ENCODE results near the gene DNAH10.

Gene DNAH10

GRCh38 chr12:123854232-123854631 lies 92.1 kb downstream of the DNAH10 start:
- peaks cover 15% of the 10 kb centered on the region for H3K27me3 Mint-ChIP-seq (ENCODE audit: low read depth)
- H3K27ac Mint-ChIP-seq: no peak overlapping the region
- no peak for TF ChIP-seq CTCF (IDR thresholded peaks at IDR 0.05; ENCODE audit: unreplicated experiment in 3 of 3)
- H3K9me3 Mint-ChIP-seq: no peaks in the 10 kb centered on the region
- H3K4me3 Mint-ChIP-seq: no peak overlapping the region
- no peaks in the 10 kb centered on the region for H3K36me3 Mint-ChIP-seq (ENCODE audit: low read depth)
- H3K4me1 Mint-ChIP-seq: peaks cover 10% of the 10 kb centered on the region

GRCh38 chr12:123854918-123855317 lies 92.8 kb downstream of the DNAH10 start:
- Mint-ChIP-seq H3K27ac (no peak overlapping the region), H3K9me3 (no peaks in the 10 kb centered on the region), H3K4me3 (no peak overlapping the region), H3K4me1 (peaks cover 3% of the 10 kb centered on the region), H3K27me3 (ENCODE audit: low read depth) (peaks cover 15% of the 10 kb centered on the region), H3K36me3 (ENCODE audit: low read depth) (no peaks in the 10 kb centered on the region)
- no peak for TF ChIP-seq CTCF (IDR thresholded peaks at IDR 0.05; ENCODE audit: unreplicated experiment in 3 of 3)

- peaks cover 15% of the 10 kb centered on the region for H3K27me3 Mint-ChIP-seq (ENCODE audit: low read depth)
- H3K4me3 Mint-ChIP-seq: no peak overlapping the region
- no peak for TF ChIP-seq CTCF (IDR thresholded peaks at IDR 0.05; ENCODE audit: unreplicated experiment in 3 of 3)
- no peaks in the 10 kb centered on the region for H3K9me3 Mint-ChIP-seq
- no peaks in the 10 kb centered on the region for H3K36me3 Mint-ChIP-seq (ENCODE audit: low read depth)
- no peak overlapping the region for H3K27ac Mint-ChIP-seq
- H3K4me1 Mint-ChIP-seq: no peaks in the 10 kb centered on the region
These were observed 94.6 kb downstream of the DNAH10 start for GRCh38 chr12:123856681-123857080.

- H3K27me3 Mint-ChIP-seq (ENCODE audit: low read depth): peaks cover 11% of the 10 kb centered on the region
- no peak overlapping the region for H3K27ac Mint-ChIP-seq
- no peaks in the 10 kb centered on the region for H3K9me3 Mint-ChIP-seq
- no peak for TF ChIP-seq CTCF (IDR thresholded peaks at IDR 0.05; ENCODE audit: unreplicated experiment in 3 of 3)
- H3K4me3 Mint-ChIP-seq: no peak overlapping the region
- no peaks in the 10 kb centered on the region for H3K4me1 Mint-ChIP-seq
- no peaks in the 10 kb centered on the region for H3K36me3 Mint-ChIP-seq (ENCODE audit: low read depth)
These were observed 96.1 kb downstream of the DNAH10 start for GRCh38 chr12:123858176-123858575.

GRCh38 chr12:123859035-123859434 lies 96.9 kb downstream of the DNAH10 start:
- Mint-ChIP-seq H3K4me1 (no peaks in the 10 kb centered on the region), H3K9me3 (no peaks in the 10 kb centered on the region), H3K4me3 (no peak overlapping the region)

More at GRCh38 chr12:123859035-123859434, 96.9 kb downstream of the DNAH10 start:
- no peak for TF ChIP-seq CTCF (IDR thresholded peaks at IDR 0.05; ENCODE audit: unreplicated experiment in 3 of 3)
- Mint-ChIP-seq H3K27me3 (ENCODE audit: low read depth) (peaks cover 11% of the 10 kb centered on the region), H3K36me3 (ENCODE audit: low read depth) (no peaks in the 10 kb centered on the region), H3K27ac (no peak overlapping the region)

All from nephron (organoid).